ENCODE results near the gene CFAP65.

DNA sequence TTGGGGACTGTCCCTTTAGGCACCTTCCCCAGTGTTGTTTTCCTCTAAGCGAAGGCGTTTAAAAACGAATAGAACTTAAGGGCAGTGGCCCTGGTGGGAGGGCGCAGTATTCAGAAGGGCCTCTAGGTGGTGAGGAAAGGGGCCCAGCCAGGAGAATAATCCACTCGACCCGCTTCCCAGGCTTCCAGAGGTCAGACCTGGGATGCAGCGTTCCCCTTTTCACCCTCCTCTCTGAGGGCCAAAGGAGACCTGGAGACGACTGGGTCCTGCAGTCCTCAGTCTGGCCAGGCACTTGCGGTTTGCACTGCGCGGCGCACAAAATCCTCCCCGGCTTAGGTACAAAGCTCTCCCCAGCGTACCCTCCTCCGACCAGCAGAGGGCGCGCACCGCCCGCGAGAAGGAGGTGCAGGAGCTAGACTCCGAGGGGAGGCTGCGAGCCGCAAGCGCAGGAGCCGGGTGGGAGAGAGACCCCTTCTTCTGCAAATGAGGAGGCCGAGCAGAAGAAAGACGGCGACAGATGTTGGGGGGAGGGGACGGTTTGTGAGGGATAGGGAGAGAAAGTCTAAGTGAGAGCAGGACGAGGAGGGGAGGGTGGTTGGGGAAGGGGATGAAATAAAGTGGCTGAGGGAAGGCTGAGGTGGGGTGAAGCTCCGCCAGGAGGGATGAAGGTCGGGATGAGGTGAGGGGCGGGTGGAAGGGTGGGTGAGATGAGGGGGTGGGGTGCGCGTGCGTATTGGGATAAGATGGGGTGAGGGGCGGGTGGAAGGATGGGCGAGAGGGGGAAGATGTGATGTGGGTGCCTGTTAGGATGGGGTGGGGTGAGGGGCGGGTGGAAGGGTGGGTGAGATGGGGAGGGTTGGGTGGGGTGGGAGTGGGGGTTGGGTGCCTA is 61.2 kb downstream of the CFAP65 start:
- TF ChIP-seq POLR2A (IDR thresholded peaks at IDR 0.05) = no peak
- TF ChIP-seq, protein P1, sequence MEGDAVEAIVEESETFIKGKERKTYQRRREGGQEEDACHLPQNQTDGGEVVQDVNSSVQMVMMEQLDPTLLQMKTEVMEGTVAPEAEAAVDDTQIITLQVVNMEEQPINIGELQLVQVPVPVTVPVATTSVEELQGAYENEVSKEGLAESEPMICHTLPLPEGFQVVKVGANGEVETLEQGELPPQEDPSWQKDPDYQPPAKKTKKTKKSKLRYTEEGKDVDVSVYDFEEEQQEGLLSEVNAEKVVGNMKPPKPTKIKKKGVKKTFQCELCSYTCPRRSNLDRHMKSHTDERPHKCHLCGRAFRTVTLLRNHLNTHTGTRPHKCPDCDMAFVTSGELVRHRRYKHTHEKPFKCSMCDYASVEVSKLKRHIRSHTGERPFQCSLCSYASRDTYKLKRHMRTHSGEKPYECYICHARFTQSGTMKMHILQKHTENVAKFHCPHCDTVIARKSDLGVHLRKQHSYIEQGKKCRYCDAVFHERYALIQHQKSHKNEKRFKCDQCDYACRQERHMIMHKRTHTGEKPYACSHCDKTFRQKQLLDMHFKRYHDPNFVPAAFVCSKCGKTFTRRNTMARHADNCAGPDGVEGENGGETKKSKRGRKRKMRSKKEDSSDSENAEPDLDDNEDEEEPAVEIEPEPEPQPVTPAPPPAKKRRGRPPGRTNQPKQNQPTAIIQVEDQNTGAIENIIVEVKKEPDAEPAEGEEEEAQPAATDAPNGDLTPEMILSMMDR (IDR thresholded peaks at IDR 0.05) = peak in 3 of 4 experiments; percentile 77 to 90 (median 81)
- TF ChIP-seq POLR2AphosphoS5 (IDR thresholded peaks at IDR 0.05) = no peak

Data from gastroesophageal sphincter (tissue), 3 donors.